Measurements from ENCODE around the gene SETSIP. TPM values are rescaled to one million over a fixed set of nuclear protein-coding genes. Genes with fewer than 3 reads are reported as not detected.
"Not testable (repeated sequence)": the region's sequence is repeated elsewhere in the genome, so short reads cannot be mapped to it uniquely, and the experiment has no call there.

The SETSIP gene
- total RNA-seq, 2 donors from 2014 or later, result not detected

- no peak for ATAC-seq
- intact Hi-C loops (cut with DNase I, micrococcal nuclease), result no loop called here
- DNase-seq, result no peak
Measured at GRCh38 chr1:92070892-92071291, 4.3 kb downstream of the SETSIP start.

- ATAC-seq, result no peak
- intact Hi-C loops (cut with DNase I, micrococcal nuclease), result no loop called here
Measured at GRCh38 chr1:92066321-92066720, 8.9 kb downstream of the SETSIP start.

GRCh38 chr1:92065042-92065441, 10.2 kb downstream of the SETSIP start:
- ATAC-seq, result no peak
- intact Hi-C loops (cut with DNase I, micrococcal nuclease), result no loop called here

More at GRCh38 chr1:92066321-92066720, 8.9 kb downstream of the SETSIP start:
- DNase-seq, result no peak

GRCh38 chr1:92051948-92052347, 23.3 kb downstream of the SETSIP start:
- ATAC-seq (no peak), DNase-seq (no peak)
- intact Hi-C loops (cut with DNase I, micrococcal nuclease), result no loop called here

More at GRCh38 chr1:92065042-92065441, 10.2 kb downstream of the SETSIP start:
- no peak for DNase-seq

GRCh38 chr1:92045766-92046495, 29.3 kb downstream of the SETSIP start:
- intact Hi-C loops (cut with DNase I, micrococcal nuclease), result no loop called here
- DNase-seq (no peak), ATAC-seq (no peak)

GRCh38 chr1:92043621-92044020, 31.6 kb downstream of the SETSIP start:
- DNase-seq, result no peak
- intact Hi-C loops (cut with DNase I, micrococcal nuclease), result no loop called here

GRCh38 chr1:92040971-92041370, 34.2 kb downstream of the SETSIP start:
- DNase-seq (no peak), ATAC-seq (no peak)
- intact Hi-C loops (cut with DNase I, micrococcal nuclease), result no loop called here

More at GRCh38 chr1:92043621-92044020, 31.6 kb downstream of the SETSIP start:
- no peak for ATAC-seq

- DNase-seq (no peak), ATAC-seq (no peak)
- intact Hi-C loops (cut with DNase I, micrococcal nuclease), result no loop called here
Measured at GRCh38 chr1:92038695-92039346, 36.4 kb downstream of the SETSIP start.

- no peak for DNase-seq
Measured at GRCh38 chr1:92037400-92037799, 37.8 kb downstream of the SETSIP start.

GRCh38 chr1:92031281-92032110, 43.7 kb downstream of the SETSIP start:
- no peak for ATAC-seq
- intact Hi-C loops (cut with DNase I, micrococcal nuclease), result no loop called here
- DNase-seq, result no peak

More at GRCh38 chr1:92037400-92037799, 37.8 kb downstream of the SETSIP start:
- ATAC-seq, result no peak
- intact Hi-C loops (cut with DNase I, micrococcal nuclease), result no loop called here

GRCh38 chr1:92030656-92031107, 44.5 kb downstream of the SETSIP start:
- intact Hi-C loops (cut with DNase I, micrococcal nuclease), result no loop called here

GRCh38 chr1:92029241-92029922, 45.8 kb downstream of the SETSIP start:
- ATAC-seq (no peak), DNase-seq (no peak)
- intact Hi-C loops (cut with DNase I, micrococcal nuclease), result no loop called here

More at GRCh38 chr1:92030656-92031107, 44.5 kb downstream of the SETSIP start:
- DNase-seq (no peak), ATAC-seq (peak; percentile 48)

GRCh38 chr1:92026806-92027205, 48.4 kb downstream of the SETSIP start:
- DNase-seq, result no peak
- ATAC-seq, result no peak
- intact Hi-C loops (cut with DNase I, micrococcal nuclease), result no loop called here

- ATAC-seq; intact Hi-C loops (cut with DNase I, micrococcal nuclease); DNase-seq: not testable (repeated sequence)
Measured at GRCh38 chr1:92026042-92026441, 49.2 kb downstream of the SETSIP start.

Other genes starting within 250 kb of the SETSIP start
- 10 to 100 TPM; 14.4 to 27.8 TPM for gene TGFBR3, start 189.3 kb downstream of the SETSIP start, total RNA-seq
- gene BRDT, start 126.0 kb downstream of the SETSIP start, total RNA-seq, result not detected
- gene EPHX4, start 45.4 kb downstream of the SETSIP start, total RNA-seq, result under 1 TPM; 0.17 to 0.27 TPM
- 1 to 10 TPM; 2.8 to 5.3 TPM for gene BTBD8, start 4.9 kb upstream of the SETSIP start, total RNA-seq
- gene C1orf146, start 142.5 kb upstream of the SETSIP start, total RNA-seq, result not detected
- 1 to 10 TPM; 5.4 TPM for gene GLMN, start 223.6 kb upstream of the SETSIP start, total RNA-seq
- 10 to 100 TPM; 19.7 to 24.2 TPM for gene RPAP2, start 223.6 kb upstream of the SETSIP start, total RNA-seq